DMS153 (cell line): ENCODE measurements around the gene CLEC18B.
A peak's percentile ranks its signal among the peaks of the same experiment; 100 is the strongest.
"Not testable (repeated sequence)": the region's sequence is repeated elsewhere in the genome, so short reads cannot be mapped to it uniquely, and the experiment has no call there.

ENCODE experiments used
- DNase-seq: peaks from one replicate; lab custom pipeline; 2025; lab: John Stamatoyannopoulos, UW

CLEC18B gene

GRCh38 chr16:74443624-74444346 is 22.5 kb upstream of the CLEC18B start:
- DNase-seq, result not testable (repeated sequence)

GRCh38 chr16:74439685-74440084 is 18.4 kb upstream of the CLEC18B start:
- DNase-seq, result no peak

GRCh38 chr16:74438492-74438979 is 17.3 kb upstream of the CLEC18B start:
- no peak for DNase-seq

- DNase-seq, result no peak
Measured at GRCh38 chr16:74431516-74431915, 10.2 kb upstream of the CLEC18B start.

- DNase-seq, result peak; percentile 31
Measured at GRCh38 chr16:74430036-74430712, 8.9 kb upstream of the CLEC18B start.

- DNase-seq, result not testable (repeated sequence)
Measured at GRCh38 chr16:74428493-74428892, 7.2 kb upstream of the CLEC18B start.

- not testable (repeated sequence) for DNase-seq
Measured at GRCh38 chr16:74425751-74426150, 4.5 kb upstream of the CLEC18B start.

- DNase-seq, result not testable (repeated sequence)
Measured at GRCh38 chr16:74423721-74424120, 2.4 kb upstream of the CLEC18B start.

GRCh38 chr16:74422086-74422485 is 808 bp upstream of the CLEC18B start:
- not testable (repeated sequence) for DNase-seq

- DNase-seq, result not testable (repeated sequence)
Measured at GRCh38 chr16:74421482-74421785, 156 bp upstream of the CLEC18B start.

GRCh38 chr16:74419811-74420210 is 1.5 kb downstream of the CLEC18B start:
- DNase-seq, result not testable (repeated sequence)

GRCh38 chr16:74417897-74418296 is 3.4 kb downstream of the CLEC18B start:
- not testable (repeated sequence) for DNase-seq

- not testable (repeated sequence) for DNase-seq
Measured at GRCh38 chr16:74413920-74414319, 7.4 kb downstream of the CLEC18B start.

GRCh38 chr16:74413485-74413884 is 7.8 kb downstream of the CLEC18B start:
- not testable (repeated sequence) for DNase-seq

GRCh38 chr16:74412775-74413390 is 8.4 kb downstream of the CLEC18B start:
- DNase-seq, result not testable (repeated sequence)

GRCh38 chr16:74412138-74412774 is 9.0 kb downstream of the CLEC18B start:
- not testable (repeated sequence) for DNase-seq

- not testable (repeated sequence) for DNase-seq
Measured at GRCh38 chr16:74410981-74411380, 10.3 kb downstream of the CLEC18B start.

GRCh38 chr16:74410057-74410957 is 11.0 kb downstream of the CLEC18B start:
- DNase-seq, result not testable (repeated sequence)

GRCh38 chr16:74409185-74409981 is 11.9 kb downstream of the CLEC18B start:
- DNase-seq, result not testable (repeated sequence)

GRCh38 chr16:74407362-74407705 is 13.9 kb downstream of the CLEC18B start:
- DNase-seq, result not testable (repeated sequence)
